GM23248 (cell line): ENCODE data around the gene MRPL39.

Experiments
- EZH2 ChIP-seq: fragments of 200-600 bp; sonication (generic); IDR thresholded peaks from 2 replicates; pipeline ENCODE4 v1.6.1; 2018; ENCODE audit warnings: antibody characterized with exemption, mild to moderate bottlenecking; ENCODE audit not compliant: insufficient read depth, poor library complexity, severe bottlenecking
- EZH2phosphoT487 ChIP-seq: fragments of 200-600 bp; sonication (generic); IDR thresholded peaks from 2 replicates; pipeline ENCODE4 v1.6.1; 2018; ENCODE audit warnings: antibody characterized with exemption, moderate library complexity, mild to moderate bottlenecking, low read depth; ENCODE audit not compliant: insufficient read depth

- no peak for TF ChIP-seq EZH2
- no peak for TF ChIP-seq EZH2phosphoT487
These were observed 17.2 kb upstream of the MRPL39 start for GRCh38 chr21:25624511-25624910.
